Gastroesophageal sphincter (tissue), 4 donors: Measurements from ENCODE around the gene MARK3. TPM values are rescaled to one million over a fixed set of nuclear protein-coding genes. Genes with fewer than 3 reads are reported as not detected.

Source experiments
- ATAC-seq: fragments of 150-250 bp; one replicate; pipeline ENCODE4 v1.9.1; 2016; ENCODE audit warnings: mild to moderate bottlenecking, moderate library complexity
- H3K27ac ChIP-seq, 4 donors: fragments of 200-600 bp; sonication (generic) in 3 of 4; 1 replicate in 3 of 4; 2 replicates in 1 of 4; pipeline ENCODE4 v1.5.1; 2016 to 2019
- H3K27me3 ChIP-seq: fragments of 200-600 bp; sonication (generic); one replicate; pipeline ENCODE4 v1.5.1; 2019
- H3K36me3 ChIP-seq, 2 donors: fragments of 200-600 bp; sonication (generic); one replicate each; pipeline ENCODE4 v1.5.1; 2019; ENCODE audit warnings: control low read depth in 1 of 2
- H3K4me1 ChIP-seq, 3 donors: fragments of 200-600 bp; sonication (generic); 1 replicate in 2 of 3; 2 replicates in 1 of 3; pipeline ENCODE4 v1.5.1; 2016 to 2019; ENCODE audit warnings: control low read depth in 2 of 3
- H3K4me3 ChIP-seq, 2 donors: fragments of 200-600 bp; sonication (generic); one replicate each; pipeline ENCODE4 v1.5.1; 2019; ENCODE audit warnings: mild to moderate bottlenecking in 1 of 2, moderate library complexity in 1 of 2
- H3K9me3 ChIP-seq, 3 donors: fragments of 200-600 bp; sonication (generic); one replicate each; pipeline ENCODE4 v1.5.1; 2017 to 2019; ENCODE audit warnings: control low read depth in 2 of 3
- EP300 ChIP-seq: sonication (generic); formaldehyde crosslinking; IDR thresholded peaks from one replicate; pipeline ENCODE4 v1.6.1; 2017; ENCODE audit warnings: antibody characterized with exemption, mild to moderate bottlenecking
- POLR2A ChIP-seq, 2 donors: fragments of 450-650 bp; IDR thresholded peaks; one replicate each; pipeline ENCODE4 v1.6.1; 2017; ENCODE audit warnings: antibody characterized with exemption in 2 of 2, mild to moderate bottlenecking in 2 of 2, moderate library complexity in 1 of 2
- POLR2AphosphoS5 ChIP-seq: sonication (generic); formaldehyde crosslinking; IDR thresholded peaks from one replicate; pipeline ENCODE4 v1.6.1; 2017; ENCODE audit warnings: antibody characterized with exemption
- WGBS, 2 donors: methylation state at CpG; one replicate each; pipeline ENCODE4 v1.1.5; 2018; ENCODE audit warnings: low coverage in 1 of 2; 5-methylcytosine and 5-hydroxymethylcytosine counted together
- total RNA-seq, 4 donors: library from RNA; depleted of rRNA; stranded (reverse); fragments of >200 nt; gene quantifications; one replicate each; pipeline ENCODE4 v1.1.0, GENCODE V29; 2016
- TF ChIP-seq, protein P1 (sequence below), 4 experiments: fragments of 200-600 bp in 2 of 4; fragments of 450-650 bp in 2 of 4; sonication (generic) in 1 of 4; IDR thresholded peaks; one replicate each; pipeline ENCODE4 v1.5.1; 2017 to 2019; ENCODE audit warnings: antibody characterized with exemption in 4 of 4, mild to moderate bottlenecking in 2 of 4, moderate library complexity in 2 of 4

The MARK3 gene
- total RNA-seq, 4 donors from 2014 or later, result 65.1 to 127 (median 70.4) TPM

DNA sequence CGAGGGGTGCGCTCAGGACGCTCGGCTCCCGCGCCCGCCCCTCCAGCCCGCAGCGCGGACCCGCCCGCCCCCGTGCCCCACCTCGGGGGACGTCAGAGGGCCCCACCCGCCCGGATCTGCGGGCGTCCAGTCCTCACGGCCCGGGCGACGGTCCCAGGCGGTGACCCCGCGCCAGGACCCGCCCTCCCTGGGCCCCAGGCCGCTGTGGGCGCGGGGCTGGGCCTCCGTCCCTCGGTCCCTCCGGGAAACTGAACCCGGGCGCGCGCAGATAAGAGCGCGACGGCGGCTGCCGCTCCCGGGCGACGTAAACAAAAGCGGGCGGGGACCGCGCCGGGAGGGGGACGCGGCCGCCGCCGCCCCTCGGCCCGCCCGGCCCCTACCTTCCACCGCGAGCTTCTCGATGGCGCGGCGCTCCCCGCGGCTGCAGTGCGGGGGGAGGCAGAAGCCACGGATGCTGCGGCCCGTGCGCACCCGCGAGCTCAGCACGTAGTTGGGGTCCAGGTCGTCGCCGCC, 136.3 kb downstream of the MARK3 start:
- no peak for TF ChIP-seq EP300
- TF ChIP-seq POLR2A (IDR thresholded peaks at IDR 0.05), result peak; percentile 12 to 21
- TF ChIP-seq POLR2AphosphoS5, result no peak
- no peaks in the 10 kb centered on the region for H3K9me3 ChIP-seq
- peak; percentile 66 for ATAC-seq
- peak overlapping the region; percentile 97 to 99 (median 98) for H3K27ac ChIP-seq
- H3K36me3 ChIP-seq, result peaks cover 0 to 14% of the 10 kb centered on the region in 2 donors
- H3K4me1 ChIP-seq, result peaks cover 0 to 80% (median 37%) of the 10 kb centered on the region in 3 donors
- WGBS, 2 donors, result 0% methylated on average over 3 of the region's 77 CpGs; no CpG with 5 or more reads in 1 of the 2 donors
- H3K4me3 ChIP-seq, result peak overlapping the region; percentile 84 to 93
- H3K27me3 ChIP-seq, result no peaks in the 10 kb centered on the region

DNA sequence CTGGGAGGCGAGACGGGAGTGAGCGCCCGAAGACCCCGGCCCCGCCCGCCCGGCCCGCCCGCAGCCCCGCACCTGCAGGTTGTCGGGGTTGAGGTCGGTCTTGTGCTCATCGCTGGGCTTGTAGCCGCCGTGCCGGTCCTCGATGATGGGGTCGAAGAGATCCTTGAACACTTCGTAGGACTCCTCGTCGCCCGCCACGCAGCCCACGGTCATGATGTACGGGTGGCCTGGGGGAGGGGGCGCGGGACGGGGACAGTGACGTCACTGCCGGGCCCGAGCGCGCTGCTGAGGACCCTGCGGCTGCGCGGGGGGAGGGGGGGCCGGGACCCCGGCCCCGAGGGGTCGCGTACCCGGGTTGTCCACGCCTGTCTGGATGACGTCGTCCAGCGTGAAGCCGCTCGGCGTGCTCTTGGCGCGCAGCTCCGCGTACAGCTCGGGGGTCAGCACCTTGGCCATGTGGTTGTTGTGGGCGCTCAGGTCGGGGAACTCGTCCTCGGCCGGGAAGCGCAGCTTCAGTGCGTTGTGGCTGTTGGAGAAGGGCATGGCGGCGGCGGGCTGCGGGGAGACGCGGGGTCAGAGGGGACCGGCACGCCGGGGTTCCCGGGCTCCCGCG, 136.8 kb downstream of the MARK3 start:
- TF ChIP-seq, protein P1, sequence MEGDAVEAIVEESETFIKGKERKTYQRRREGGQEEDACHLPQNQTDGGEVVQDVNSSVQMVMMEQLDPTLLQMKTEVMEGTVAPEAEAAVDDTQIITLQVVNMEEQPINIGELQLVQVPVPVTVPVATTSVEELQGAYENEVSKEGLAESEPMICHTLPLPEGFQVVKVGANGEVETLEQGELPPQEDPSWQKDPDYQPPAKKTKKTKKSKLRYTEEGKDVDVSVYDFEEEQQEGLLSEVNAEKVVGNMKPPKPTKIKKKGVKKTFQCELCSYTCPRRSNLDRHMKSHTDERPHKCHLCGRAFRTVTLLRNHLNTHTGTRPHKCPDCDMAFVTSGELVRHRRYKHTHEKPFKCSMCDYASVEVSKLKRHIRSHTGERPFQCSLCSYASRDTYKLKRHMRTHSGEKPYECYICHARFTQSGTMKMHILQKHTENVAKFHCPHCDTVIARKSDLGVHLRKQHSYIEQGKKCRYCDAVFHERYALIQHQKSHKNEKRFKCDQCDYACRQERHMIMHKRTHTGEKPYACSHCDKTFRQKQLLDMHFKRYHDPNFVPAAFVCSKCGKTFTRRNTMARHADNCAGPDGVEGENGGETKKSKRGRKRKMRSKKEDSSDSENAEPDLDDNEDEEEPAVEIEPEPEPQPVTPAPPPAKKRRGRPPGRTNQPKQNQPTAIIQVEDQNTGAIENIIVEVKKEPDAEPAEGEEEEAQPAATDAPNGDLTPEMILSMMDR (IDR thresholded peaks at IDR 0.05), result no peak
- Histone ChIP-seq H3K4me3 (peak overlapping the region; percentile 84 to 93), H3K4me1 (peaks cover 0 to 84% (median 37%) of the 10 kb centered on the region in 3 donors), H3K27me3 (no peaks in the 10 kb centered on the region), H3K36me3 (peaks cover 0 to 14% of the 10 kb centered on the region in 2 donors), H3K27ac (peak overlapping the region; percentile 97 to 99 (median 98)), H3K9me3 (no peaks in the 10 kb centered on the region)
- ATAC-seq, result no peak
- WGBS, 2 donors, result no CpG with 5 or more reads among the region's 74 CpGs

DNA sequence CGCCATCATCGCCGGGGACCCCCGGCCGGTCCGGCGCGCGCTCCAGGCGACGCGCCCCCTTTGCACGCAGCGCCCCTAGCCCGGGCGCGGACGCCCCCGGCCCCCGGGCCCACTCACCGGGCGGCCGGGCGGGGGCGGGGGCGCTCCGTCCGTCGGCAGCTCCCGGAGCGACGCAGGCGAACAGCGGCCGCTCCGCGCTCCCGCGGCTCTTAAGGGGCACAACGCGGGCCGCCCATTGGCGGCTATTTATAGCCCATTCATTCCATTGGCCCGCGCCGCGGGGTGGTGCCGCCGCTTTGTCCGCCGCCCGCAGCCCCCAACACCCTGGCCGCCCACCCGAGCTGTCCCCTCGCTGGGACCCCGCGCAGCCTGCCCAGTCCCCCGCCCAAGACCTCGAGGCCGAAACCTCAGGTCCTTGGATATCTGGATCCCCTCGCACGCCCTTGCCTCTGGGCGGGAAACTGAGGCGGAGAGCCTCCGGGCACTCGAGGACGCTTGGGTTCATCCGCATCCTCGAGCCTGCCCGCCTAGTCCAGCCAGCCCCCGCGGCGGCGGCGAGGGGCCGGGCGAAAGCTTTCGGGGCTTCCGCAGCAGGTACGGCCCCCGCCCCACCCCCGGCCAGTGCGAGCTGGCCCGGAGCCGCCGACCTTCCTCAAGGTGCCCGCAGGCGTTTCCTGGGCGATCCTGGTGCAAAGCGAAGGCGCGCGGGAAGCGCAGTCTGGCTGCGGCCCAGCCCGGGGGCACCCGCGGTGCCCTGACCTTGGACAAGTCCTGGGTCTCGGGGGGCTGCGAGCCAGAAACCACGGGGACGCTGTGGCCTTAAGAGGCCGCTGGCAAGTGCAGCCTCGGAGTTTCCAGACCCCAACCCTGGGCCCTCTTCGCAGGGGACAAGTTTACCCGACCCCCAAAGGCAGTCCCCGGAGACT, 137.7 kb downstream of the MARK3 start, which contains the start of gene CKB:
Gene CKB (minus strand): TSS at position 182 of the 926 bp plus-strand sequence. CDS start 337 bp downstream, outside the sequence.
- Histone ChIP-seq H3K9me3 (no peaks in the 10 kb centered on the region), H3K4me1 (peaks cover 0 to 86% (median 41%) of the 10 kb centered on the region in 3 donors), H3K36me3 (peaks cover 0 to 14% of the 10 kb centered on the region in 2 donors), H3K4me3 (peak within 1 kb of the TSS; percentile 84 to 93), H3K27ac (peak within 1 kb of the TSS; percentile 97 to 99 (median 98)), H3K27me3 (no peaks in the 10 kb centered on the region)
- peak; percentile 63 for ATAC-seq
- 15 to 80% methylated on average over 1 to 3 of the region's 107 CpGs for WGBS, 2 donors
- TF ChIP-seq, protein P1 (IDR thresholded peaks at IDR 0.05), result peak in 1 of 4 experiments; percentile 11
- peak; percentile 91 for TF ChIP-seq POLR2AphosphoS5
- TF ChIP-seq EP300, result no peak
- peak; percentile 97 to 99 for TF ChIP-seq POLR2A (IDR thresholded peaks at IDR 0.05)

DNA sequence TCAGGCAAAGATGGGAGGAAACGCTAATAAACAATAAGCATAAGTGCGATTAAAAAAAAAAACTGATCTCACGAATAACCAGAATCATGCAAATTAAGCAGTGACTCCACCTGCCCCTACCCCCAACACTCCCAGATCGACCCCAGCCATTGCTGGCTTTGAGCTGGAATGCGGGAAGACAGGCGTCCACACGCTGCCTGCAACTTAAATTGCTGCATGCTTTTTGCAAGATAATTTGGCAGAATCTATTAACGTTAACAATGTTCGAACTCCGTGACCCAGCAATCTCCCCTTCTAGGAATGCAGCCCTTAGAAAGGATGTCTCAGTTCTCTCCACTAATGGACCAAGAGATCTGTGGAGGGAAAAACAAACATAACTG, 138.3 kb downstream of the MARK3 start:
- ATAC-seq, result no peak
- H3K36me3 ChIP-seq, result peaks cover 0 to 14% of the 10 kb centered on the region in 2 donors
- H3K27me3 ChIP-seq, result no peaks in the 10 kb centered on the region
- no peak overlapping the region for H3K4me3 ChIP-seq
- TF ChIP-seq, protein P1 (IDR thresholded peaks at IDR 0.05), result no peak
- TF ChIP-seq POLR2AphosphoS5 (no peak), EP300 (no peak), POLR2A (IDR thresholded peaks at IDR 0.05) (no peak)
- H3K27ac ChIP-seq, result peak overlapping the region in 3 of 4 donors; percentile 97 to 99 (median 99)
- no peaks in the 10 kb centered on the region for H3K9me3 ChIP-seq
- WGBS, 2 donors, result 30 to 56% methylated on average over 10 of the region's 10 CpGs
- H3K4me1 ChIP-seq, result peaks cover 0 to 86% (median 42%) of the 10 kb centered on the region in 3 donors
